ENCODE data around the gene PRG2.
A peak's percentile ranks its signal among the peaks of the same experiment; 100 is the strongest.
"Not testable (repeated sequence)": the region's sequence is repeated elsewhere in the genome, so short reads cannot be mapped to it uniquely, and the experiment has no call there.

PRG2 gene

GRCh38 chr11:57370251-57370650 lies 20.2 kb downstream of the PRG2 start:
- no peak for DNase-seq (ENCODE audit: low read depth in 2 of 2, low spot score in 1 of 2)

- no peak for DNase-seq (ENCODE audit: low read depth in 2 of 2, low spot score in 1 of 2)
Measured at GRCh38 chr11:57368845-57369232, 21.6 kb downstream of the PRG2 start.

- no peak for DNase-seq (ENCODE audit: low read depth in 2 of 2, low spot score in 1 of 2)
Measured at GRCh38 chr11:57368106-57368844, 22.2 kb downstream of the PRG2 start.

- no peak for DNase-seq (ENCODE audit: low read depth in 2 of 2, low spot score in 1 of 2)
Measured at GRCh38 chr11:57364851-57365660, 25.4 kb downstream of the PRG2 start.

- no peak for DNase-seq (ENCODE audit: low read depth in 2 of 2, low spot score in 1 of 2)
Measured at GRCh38 chr11:57363131-57364080, 27.0 kb downstream of the PRG2 start.

GRCh38 chr11:57361926-57362325 lies 28.5 kb downstream of the PRG2 start:
- DNase-seq (ENCODE audit: low read depth in 2 of 2, low spot score in 1 of 2), result no peak

- DNase-seq (ENCODE audit: low read depth in 2 of 2, low spot score in 1 of 2), result not testable (repeated sequence)
Measured at GRCh38 chr11:57361420-57361819, 29.0 kb downstream of the PRG2 start.

- DNase-seq (ENCODE audit: low read depth in 2 of 2, low spot score in 1 of 2), result no peak
Measured at GRCh38 chr11:57360991-57361390, 29.5 kb downstream of the PRG2 start.

GRCh38 chr11:57359896-57360690 lies 30.4 kb downstream of the PRG2 start:
- DNase-seq (ENCODE audit: low read depth in 2 of 2, low spot score in 1 of 2), result no peak

- DNase-seq (ENCODE audit: low read depth in 2 of 2, low spot score in 1 of 2), result no peak
Measured at GRCh38 chr11:57359396-57359795, 31.1 kb downstream of the PRG2 start.

GRCh38 chr11:57358991-57359390 lies 31.5 kb downstream of the PRG2 start:
- DNase-seq (ENCODE audit: low read depth in 2 of 2, low spot score in 1 of 2), result no peak

GRCh38 chr11:57358543-57358961 lies 31.9 kb downstream of the PRG2 start:
- no peak for DNase-seq (ENCODE audit: low read depth in 2 of 2, low spot score in 1 of 2)

GRCh38 chr11:57357856-57358255 lies 32.6 kb downstream of the PRG2 start:
- DNase-seq (ENCODE audit: low read depth in 2 of 2, low spot score in 1 of 2), result no peak

GRCh38 chr11:57357310-57357709 lies 33.1 kb downstream of the PRG2 start:
- no peak for DNase-seq (ENCODE audit: low read depth in 2 of 2, low spot score in 1 of 2)

GRCh38 chr11:57356268-57356667 lies 34.2 kb downstream of the PRG2 start:
- DNase-seq (ENCODE audit: low read depth in 2 of 2, low spot score in 1 of 2), result no peak

GRCh38 chr11:57354699-57355098 lies 35.8 kb downstream of the PRG2 start:
- DNase-seq (ENCODE audit: low read depth in 2 of 2, low spot score in 1 of 2), result no peak

- DNase-seq (ENCODE audit: low read depth in 2 of 2, low spot score in 1 of 2), result no peak
Measured at GRCh38 chr11:57353852-57354251, 36.6 kb downstream of the PRG2 start.

GRCh38 chr11:57353446-57353845 lies 37.0 kb downstream of the PRG2 start:
- DNase-seq (ENCODE audit: low read depth in 2 of 2, low spot score in 1 of 2), result no peak

GRCh38 chr11:57353036-57353435 lies 37.4 kb downstream of the PRG2 start:
- no peak for DNase-seq (ENCODE audit: low read depth in 2 of 2, low spot score in 1 of 2)

- DNase-seq (ENCODE audit: low read depth in 2 of 2, low spot score in 1 of 2), result peak; percentile 17 to 49
Measured at GRCh38 chr11:57349491-57350274, 40.8 kb downstream of the PRG2 start.

Measured in stimulated activated CD8-positive, alpha-beta memory T cell treated with anti-CD3 and anti-CD28 coated beads, Interleukin-4, amount 100 ng/mL, for 4 hours (primary cell).